H9 (cell line): ENCODE measurements around the gene RCN2. TPM values are rescaled to one million over a fixed set of nuclear protein-coding genes. Genes with fewer than 3 reads are reported as not detected.

Experiments
- DNase-seq: peaks from one replicate; pipeline ENCODE4 v3.0.0-alpha.2; 2017
- H2AFZ ChIP-seq: one replicate; pipeline ENCODE4 v1.6.1; 2013; ENCODE audit warnings: mild to moderate bottlenecking, low read length, control low read depth, moderate library complexity
- H2AK5ac ChIP-seq: 2 replicates; pipeline ENCODE4 v1.6.1; 2013; ENCODE audit warnings: low read length, control low read depth, mixed read lengths; ENCODE audit not compliant: insufficient read length
- H2BK120ac ChIP-seq: one replicate; pipeline ENCODE4 v1.6.1; 2013; ENCODE audit warnings: low read depth, mild to moderate bottlenecking, low read length, control low read depth, inconsistent platforms; ENCODE audit not compliant: poor library complexity, severe bottlenecking
- H2BK12ac ChIP-seq: 2 replicates; pipeline ENCODE4 v1.6.1; 2013; ENCODE audit warnings: low read length, control low read depth, mixed read lengths, low read depth; ENCODE audit not compliant: insufficient read length
- H2BK15ac ChIP-seq: 2 replicates; pipeline ENCODE4 v1.6.1; 2013; ENCODE audit warnings: low read depth, low read length, control low read depth
- H2BK20ac ChIP-seq: one replicate; pipeline ENCODE4 v1.6.1; 2013; ENCODE audit warnings: low read depth, mild to moderate bottlenecking, low read length, control low read depth, inconsistent platforms; ENCODE audit not compliant: poor library complexity, severe bottlenecking
- H2BK5ac ChIP-seq: 2 replicates; pipeline ENCODE4 v1.6.1; 2013; ENCODE audit warnings: low read length, control low read depth, mixed read lengths; ENCODE audit not compliant: insufficient read length
- H3K14ac ChIP-seq: 2 replicates; pipeline ENCODE4 v1.6.1; 2013; ENCODE audit warnings: low read length, control low read depth; ENCODE audit not compliant: insufficient read depth
- H3K18ac ChIP-seq: 2 replicates; pipeline ENCODE4 v1.6.1; 2013; ENCODE audit warnings: low read depth, mild to moderate bottlenecking, mixed read lengths, low read length, control low read depth; ENCODE audit not compliant: insufficient read length
- H3K23ac ChIP-seq: 2 replicates; pipeline ENCODE4 v1.6.1; 2013; ENCODE audit warnings: low read length, control low read depth, mixed read lengths, low read depth; ENCODE audit not compliant: insufficient read length
- H3K23me2 ChIP-seq: 2 replicates; pipeline ENCODE4 v1.6.1; 2013; ENCODE audit warnings: low read depth, mild to moderate bottlenecking, mixed read lengths, low read length, control low read depth; ENCODE audit not compliant: insufficient read length, poor library complexity, severe bottlenecking
- H3K27ac ChIP-seq: 2 replicates; pipeline ENCODE4 v1.5.1; 2013; ENCODE audit warnings: low read length, control low read depth, mixed read lengths, low read depth; ENCODE audit not compliant: insufficient read length
- H3K27me3 ChIP-seq: 2 replicates; pipeline ENCODE4 v1.6.1; 2013; ENCODE audit warnings: low read length, control low read depth, inconsistent platforms; ENCODE audit not compliant: insufficient read depth
- H3K4ac ChIP-seq: 2 replicates; pipeline ENCODE4 v1.6.1; 2013; ENCODE audit warnings: low read depth, mild to moderate bottlenecking, control low read depth, inconsistent platforms, low read length, moderate library complexity
- H3K4me1 ChIP-seq: 2 replicates; pipeline ENCODE4 v1.6.1; 2013; ENCODE audit warnings: low read length, control low read depth, inconsistent platforms; ENCODE audit not compliant: insufficient read depth
- H3K4me2 ChIP-seq: 2 replicates; pipeline ENCODE4 v1.6.1; 2013; ENCODE audit warnings: low read length, control low read depth, mixed read lengths; ENCODE audit not compliant: insufficient read length, insufficient read depth
- H3K56ac ChIP-seq: 2 replicates; pipeline ENCODE4 v1.6.1; 2013; ENCODE audit warnings: low read depth, mild to moderate bottlenecking, mixed read lengths, low read length, control low read depth; ENCODE audit not compliant: insufficient read length
- H3K79me1 ChIP-seq: 2 replicates; pipeline ENCODE4 v1.6.1; 2013; ENCODE audit warnings: low read depth, mild to moderate bottlenecking, moderate library complexity, low read length, control low read depth, inconsistent platforms; ENCODE audit not compliant: insufficient read depth, poor library complexity, severe bottlenecking
- H3K79me2 ChIP-seq: 2 replicates; pipeline ENCODE4 v1.6.1; 2013; ENCODE audit warnings: low read length, control low read depth, inconsistent platforms; ENCODE audit not compliant: insufficient read depth
- H3K9ac ChIP-seq: 2 replicates; pipeline ENCODE4 v1.6.1; 2013; ENCODE audit warnings: low read length, control low read depth, mixed read lengths; ENCODE audit not compliant: insufficient read length; ENCODE audit errors: extremely low read depth
- H3K9me3 ChIP-seq: one replicate; pipeline ENCODE4 v1.6.1; 2013; ENCODE audit warnings: low read depth, low read length, inconsistent platforms; ENCODE audit not compliant: control insufficient read depth
- H3T11ph ChIP-seq: one replicate; pipeline ENCODE4 v1.6.1; 2013; ENCODE audit warnings: mild to moderate bottlenecking, low read length, control low read depth, inconsistent platforms
- H4K20me1 ChIP-seq: one replicate; pipeline ENCODE4 v1.6.1; 2013; ENCODE audit not compliant: control insufficient read depth, insufficient read length, insufficient read depth
- H4K5ac ChIP-seq: 2 replicates; pipeline ENCODE4 v1.6.1; 2013; ENCODE audit warnings: low read depth, mild to moderate bottlenecking, mixed read lengths, low read length, control low read depth; ENCODE audit not compliant: insufficient read length
- H4K8ac ChIP-seq: replicated peaks from 2 replicates; pipeline ENCODE4 v1.6.1; 2013; ENCODE audit warnings: low read length, control low read depth, mixed read lengths, low read depth; ENCODE audit not compliant: insufficient read length
- H4K91ac ChIP-seq: 2 replicates; pipeline ENCODE4 v1.6.1; 2013; ENCODE audit warnings: low read depth, mild to moderate bottlenecking, moderate library complexity, mixed read lengths, low read length, control low read depth; ENCODE audit not compliant: insufficient read length
- H3K27ac Mint-ChIP-seq, 3 experiments: 2 replicates in 2 of 3; 3 replicates in 1 of 3; pipeline ENCODE4 v1.8.0; 2020 to 2021; ENCODE audit warnings: mixed read lengths in 3 of 3, mild to moderate bottlenecking in 1 of 3, moderate library complexity in 1 of 3
- H3K27me3 Mint-ChIP-seq: 2 replicates; pipeline ENCODE4 v1.8.0; 2021; ENCODE audit warnings: low read depth, mild to moderate bottlenecking, moderate library complexity, mixed read lengths
- H3K36me3 Mint-ChIP-seq, 3 experiments: 2 replicates in 2 of 3; 3 replicates in 1 of 3; pipeline ENCODE4 v1.8.0; 2020 to 2021; ENCODE audit warnings: low read depth in 3 of 3, mixed read lengths in 3 of 3; ENCODE audit not compliant: insufficient read depth in 1 of 3
- H3K4me1 Mint-ChIP-seq, 2 experiments: 2 replicates each; pipeline ENCODE4 v1.8.0; 2020; ENCODE audit warnings: mixed read lengths in 2 of 2
- H3K4me3 Mint-ChIP-seq, 2 experiments: 2 replicates in 1 of 2; 3 replicates in 1 of 2; pipeline ENCODE4 v1.8.0; 2020 to 2021; ENCODE audit warnings: mild to moderate bottlenecking in 2 of 2, mixed read lengths in 2 of 2, moderate library complexity in 1 of 2
- H3K9me3 Mint-ChIP-seq, 2 experiments: 2 replicates in 1 of 2; 3 replicates in 1 of 2; pipeline ENCODE4 v1.8.0; 2020; ENCODE audit warnings: mild to moderate bottlenecking in 2 of 2, mixed read lengths in 2 of 2, moderate library complexity in 1 of 2
- WGBS: extraction: QIAGEN DNeasy Blood & Tissue Kit; methylation state at CpG from one replicate; pipeline ENCODE4 v1.1.7; 2013; ENCODE audit warnings: missing lambda C conversion rate, low lambda C conversion rate, mixed read lengths; ENCODE audit not compliant: insufficient read length; ENCODE audit errors: extremely low coverage; 5-methylcytosine and 5-hydroxymethylcytosine counted together
- total RNA-seq: library from RNA; stranded (reverse); gene quantifications from 2 replicates; pipeline ENCODE4 v1.2.1, GENCODE V29; 2021
- TF ChIP-seq, protein P1 (sequence below): fragments of 200-600 bp; sonication (generic); conservative IDR thresholded peaks from 3 replicates; pipeline ENCODE4 v1.8.0; 2021; ENCODE audit warnings: antibody characterized with exemption, mild to moderate bottlenecking

RCN2 gene
- total RNA-seq, 1 experiment from 2014 or later, result 139 TPM

DNA sequence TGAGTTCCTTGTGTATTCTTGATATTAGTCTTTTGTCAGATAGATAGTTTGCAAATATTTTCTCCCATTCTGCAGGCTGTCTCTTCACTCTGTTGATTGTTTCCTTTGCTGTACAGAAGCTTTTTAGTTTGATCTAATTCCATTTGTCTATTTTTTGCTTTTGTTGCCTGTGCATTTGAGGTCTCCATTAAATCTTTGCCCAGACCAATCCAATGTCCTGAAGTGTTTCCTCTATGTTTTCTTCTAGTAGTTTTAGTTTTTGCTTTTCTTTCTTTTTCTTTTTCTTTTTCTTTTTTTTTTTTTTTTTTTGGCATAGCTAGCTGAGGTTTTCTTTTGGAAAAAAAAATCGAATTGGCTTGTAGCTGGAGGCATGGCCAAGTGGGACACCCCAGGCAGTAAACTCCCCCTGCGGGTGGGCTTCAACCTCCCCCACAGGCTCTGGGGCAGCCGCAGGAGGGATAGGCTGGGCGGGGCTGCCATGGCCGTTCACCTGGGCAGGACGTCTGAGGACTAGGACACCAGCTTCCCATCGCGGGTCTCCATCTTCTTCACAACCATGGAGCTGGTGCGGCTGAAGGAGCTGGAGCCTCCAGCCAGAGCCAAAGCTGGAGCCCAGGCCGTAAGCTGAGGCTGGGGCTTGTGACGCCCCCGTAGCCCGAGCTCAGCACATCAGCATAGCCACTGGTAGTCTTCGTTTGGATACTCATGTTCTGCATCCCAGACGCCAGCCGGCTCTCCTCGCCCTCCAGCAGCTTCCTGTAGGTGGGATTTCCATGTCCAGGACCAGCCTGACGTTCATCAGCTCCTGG, 47.2 kb downstream of the RCN2 start:
- Histone ChIP-seq H3K27ac (no peak overlapping the region), H2BK5ac (no peak overlapping the region), H4K5ac (no peak overlapping the region), H3K79me2 (no peaks in the 10 kb centered on the region), H2BK20ac (no peak overlapping the region), H2AK5ac (no peak overlapping the region), H2BK15ac (no peak overlapping the region), H3K79me1 (no peaks in the 10 kb centered on the region), H4K20me1 (no peaks in the 10 kb centered on the region), H2BK12ac (no peak overlapping the region), H3K23ac (no peak overlapping the region), H4K91ac (no peak overlapping the region), H3K18ac (no peak overlapping the region), H2BK120ac (no peak overlapping the region), H3K23me2 (no peaks in the 10 kb centered on the region), H3K9me3 (no peaks in the 10 kb centered on the region), H3K4ac (no peak overlapping the region), H3K27me3 (no peaks in the 10 kb centered on the region), H3K14ac (no peak overlapping the region), H3K9ac (no peak overlapping the region), H3K56ac (no peak overlapping the region), H2AFZ (no peak overlapping the region), H3T11ph (no peak overlapping the region), H3K4me2 (no peak overlapping the region), H3K4me1 (no peaks in the 10 kb centered on the region), H4K8ac (no peak overlapping the region)
- DNase-seq, result no peak
- H3K4me1 Mint-ChIP-seq, result peaks cover 8 to 18% of the 10 kb centered on the region in 2 experiments
- TF ChIP-seq, protein P1, sequence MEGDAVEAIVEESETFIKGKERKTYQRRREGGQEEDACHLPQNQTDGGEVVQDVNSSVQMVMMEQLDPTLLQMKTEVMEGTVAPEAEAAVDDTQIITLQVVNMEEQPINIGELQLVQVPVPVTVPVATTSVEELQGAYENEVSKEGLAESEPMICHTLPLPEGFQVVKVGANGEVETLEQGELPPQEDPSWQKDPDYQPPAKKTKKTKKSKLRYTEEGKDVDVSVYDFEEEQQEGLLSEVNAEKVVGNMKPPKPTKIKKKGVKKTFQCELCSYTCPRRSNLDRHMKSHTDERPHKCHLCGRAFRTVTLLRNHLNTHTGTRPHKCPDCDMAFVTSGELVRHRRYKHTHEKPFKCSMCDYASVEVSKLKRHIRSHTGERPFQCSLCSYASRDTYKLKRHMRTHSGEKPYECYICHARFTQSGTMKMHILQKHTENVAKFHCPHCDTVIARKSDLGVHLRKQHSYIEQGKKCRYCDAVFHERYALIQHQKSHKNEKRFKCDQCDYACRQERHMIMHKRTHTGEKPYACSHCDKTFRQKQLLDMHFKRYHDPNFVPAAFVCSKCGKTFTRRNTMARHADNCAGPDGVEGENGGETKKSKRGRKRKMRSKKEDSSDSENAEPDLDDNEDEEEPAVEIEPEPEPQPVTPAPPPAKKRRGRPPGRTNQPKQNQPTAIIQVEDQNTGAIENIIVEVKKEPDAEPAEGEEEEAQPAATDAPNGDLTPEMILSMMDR, result no peak
- WGBS, result no CpG with 5 or more reads among the region's 18 CpGs
- peaks cover 6 to 7% of the 10 kb centered on the region in 2 experiments; a peak in 2 of 5 replicates for H3K9me3 Mint-ChIP-seq
- no peak overlapping the region for H3K27ac Mint-ChIP-seq
- peaks cover 2% of the 10 kb centered on the region; the same call in 1 of the 2 replicates for H3K27me3 Mint-ChIP-seq
- H3K36me3 Mint-ChIP-seq, result peaks cover 0 to 6% (median 4%) of the 10 kb centered on the region in 3 experiments; a peak in 2 of 7 replicates
- H3K4me3 Mint-ChIP-seq, result no peak overlapping the region
